HepG2 (cell line): Measurements from ENCODE around the gene PRR27.

Experiments
- BATF2 ChIP-seq: sonication (generic); formaldehyde crosslinking; IDR thresholded peaks from 2 replicates; pipeline ENCODE4 v1.8.0; 2022; ENCODE audit warnings: mild to moderate bottlenecking, missing genetic modification reagents, moderate library complexity
- CTCF ChIP-seq: sonication (generic); formaldehyde crosslinking; IDR thresholded peaks from 2 replicates; pipeline ENCODE4 v1.5.0; 2020; ENCODE audit warnings: mild to moderate bottlenecking, missing genetic modification reagents, moderate library complexity
- EP300 ChIP-seq, 3 experiments: sonication (generic) in 1 of 3; formaldehyde crosslinking in 1 of 3; IDR thresholded peaks; 2 replicates each; pipeline versions ENCODE4 v1.5.1 to v1.6.1; 2011 to 2020; ENCODE audit warnings: low read depth in 2 of 3, low read length in 2 of 3, borderline replicate concordance in 1 of 3, improper control_type of control experiment in 1 of 3, mild to moderate bottlenecking in 1 of 3, missing genetic modification reagents in 1 of 3, moderate library complexity in 1 of 3
- HNRNPLL ChIP-seq: fragments of 200-400 bp; formaldehyde crosslinking; IDR thresholded peaks from 2 replicates; pipeline ENCODE4 v1.6.1; 2017; ENCODE audit warnings: mild to moderate bottlenecking, low read depth, low read length; ENCODE audit not compliant: poor library complexity, severe bottlenecking
- MTF2 ChIP-seq: sonication (generic); formaldehyde crosslinking; IDR thresholded peaks from 2 replicates; pipeline ENCODE4 v1.5.0; 2020; ENCODE audit warnings: missing genetic modification reagents, borderline replicate concordance
- POLR2A ChIP-seq, 2 experiments: IDR thresholded peaks; 2 replicates each; pipeline ENCODE4 v1.6.1; 2011; ENCODE audit warnings: low read depth in 2 of 2, low read length in 2 of 2, mild to moderate bottlenecking in 1 of 2, moderate library complexity in 1 of 2; ENCODE audit not compliant: insufficient read depth in 1 of 2
- SIN3A ChIP-seq: IDR thresholded peaks from 2 replicates; pipeline ENCODE4 v1.6.1; 2011; ENCODE audit warnings: low read depth, mild to moderate bottlenecking, control low read depth, low read length, borderline replicate concordance
- SMARCC2 ChIP-seq: fragments of 450-650 bp; IDR thresholded peaks from 2 replicates; pipeline ENCODE4 v1.6.1; 2017; ENCODE audit warnings: antibody characterized with exemption, mild to moderate bottlenecking
- ZBTB10 ChIP-seq: sonication (generic); formaldehyde crosslinking; IDR thresholded peaks from 2 replicates; pipeline ENCODE4 v1.4.0; 2020; ENCODE audit warnings: missing genetic modification reagents, borderline replicate concordance
- ZNF121 ChIP-seq: sonication (generic); formaldehyde crosslinking; IDR thresholded peaks from 2 replicates; pipeline ENCODE4 v1.5.0; 2020; ENCODE audit warnings: mild to moderate bottlenecking, missing genetic modification reagents
- ZNF354B ChIP-seq: sonication (generic); formaldehyde crosslinking; IDR thresholded peaks from 2 replicates; pipeline ENCODE4 v1.8.0; 2022; ENCODE audit warnings: mild to moderate bottlenecking, missing genetic modification reagents
- ZNF792 ChIP-seq: IDR thresholded peaks from 2 replicates; pipeline ENCODE4 v1.6.1; 2016
- ZSCAN9 ChIP-seq: IDR thresholded peaks from 2 replicates; pipeline ENCODE4 v1.6.1; 2016; ENCODE audit warnings: borderline replicate concordance

- no peak for TF ChIP-seq SIN3A
- TF ChIP-seq HNRNPLL, result no peak
- no peak for TF ChIP-seq CTCF (CRISPR knock-in tag)
- TF ChIP-seq BATF2 (CRISPR knock-in tag), result no peak
- TF ChIP-seq ZNF792 (CRISPR knock-in tag), result no peak
- no peak for TF ChIP-seq POLR2A (IDR thresholded peaks at IDR 0.05; ENCODE audit: insufficient read depth in 1 of 2, low read depth in 2 of 2, low read length in 2 of 2)
- TF ChIP-seq ZNF354B (CRISPR knock-in tag), result no peak
- no peak for TF ChIP-seq MTF2 (CRISPR knock-in tag)
- TF ChIP-seq ZBTB10 (CRISPR knock-in tag), result no peak
- no peak for TF ChIP-seq ZSCAN9 (CRISPR knock-in tag)
- TF ChIP-seq EP300 (IDR thresholded peaks at IDR 0.05; ENCODE audit: low read depth in 2 of 2, low read length in 2 of 2), result no peak
- TF ChIP-seq EP300 (CRISPR knock-in tag; IDR thresholded peaks at IDR 0.05; ENCODE audit: borderline replicate concordance), result no peak
- TF ChIP-seq SMARCC2, result no peak
- no peak for TF ChIP-seq ZNF121 (CRISPR knock-in tag)
Measured at GRCh38 chr4:70190579-70190978, 36.5 kb downstream of the PRR27 start.
